NAMALWA (cell line): ENCODE measurements around the gene PALD1.
"Not testable (repeated sequence)": the region's sequence is repeated elsewhere in the genome, so short reads cannot be mapped to it uniquely, and the experiment has no call there.

Source experiments
- DNase-seq: peaks from one replicate; pipeline ENCODE4 v3.0.0-alpha.2; 2015; ENCODE audit warnings: low spot score

PALD1 gene

GRCh38 chr10:70481831-70482530 lies 3.4 kb downstream of the PALD1 start:
- DNase-seq: no peak

- DNase-seq: no peak
These were observed 4.6 kb downstream of the PALD1 start for GRCh38 chr10:70482982-70483760.

- DNase-seq: not testable (repeated sequence)
These were observed 5.3 kb downstream of the PALD1 start for GRCh38 chr10:70483872-70484271.

- no peak for DNase-seq
These were observed 9.3 kb downstream of the PALD1 start for GRCh38 chr10:70487824-70488223.

DNA sequence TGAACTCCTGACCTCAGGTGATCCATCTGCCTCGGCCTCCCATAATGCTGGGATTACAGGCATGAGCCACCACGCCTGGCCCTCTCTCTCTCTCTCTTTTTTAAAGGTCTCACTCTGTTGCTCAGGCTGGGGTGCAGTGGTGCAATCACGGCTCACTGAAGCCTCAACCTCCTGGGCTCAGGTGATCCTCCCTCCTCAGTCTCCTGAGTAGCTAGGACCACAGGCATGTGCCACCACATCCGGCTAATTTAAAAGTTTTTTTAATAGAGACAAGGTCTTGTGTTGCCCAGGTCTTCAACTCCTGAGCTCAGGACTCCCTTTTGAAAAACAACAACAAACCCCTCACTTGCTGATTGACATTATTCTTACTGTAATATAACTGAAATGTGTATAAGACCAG lies 11.6 kb downstream of the PALD1 start:
- DNase-seq: peak; percentile 38

- no peak for DNase-seq
These were observed 13.0 kb downstream of the PALD1 start for GRCh38 chr10:70491614-70492013.

DNA sequence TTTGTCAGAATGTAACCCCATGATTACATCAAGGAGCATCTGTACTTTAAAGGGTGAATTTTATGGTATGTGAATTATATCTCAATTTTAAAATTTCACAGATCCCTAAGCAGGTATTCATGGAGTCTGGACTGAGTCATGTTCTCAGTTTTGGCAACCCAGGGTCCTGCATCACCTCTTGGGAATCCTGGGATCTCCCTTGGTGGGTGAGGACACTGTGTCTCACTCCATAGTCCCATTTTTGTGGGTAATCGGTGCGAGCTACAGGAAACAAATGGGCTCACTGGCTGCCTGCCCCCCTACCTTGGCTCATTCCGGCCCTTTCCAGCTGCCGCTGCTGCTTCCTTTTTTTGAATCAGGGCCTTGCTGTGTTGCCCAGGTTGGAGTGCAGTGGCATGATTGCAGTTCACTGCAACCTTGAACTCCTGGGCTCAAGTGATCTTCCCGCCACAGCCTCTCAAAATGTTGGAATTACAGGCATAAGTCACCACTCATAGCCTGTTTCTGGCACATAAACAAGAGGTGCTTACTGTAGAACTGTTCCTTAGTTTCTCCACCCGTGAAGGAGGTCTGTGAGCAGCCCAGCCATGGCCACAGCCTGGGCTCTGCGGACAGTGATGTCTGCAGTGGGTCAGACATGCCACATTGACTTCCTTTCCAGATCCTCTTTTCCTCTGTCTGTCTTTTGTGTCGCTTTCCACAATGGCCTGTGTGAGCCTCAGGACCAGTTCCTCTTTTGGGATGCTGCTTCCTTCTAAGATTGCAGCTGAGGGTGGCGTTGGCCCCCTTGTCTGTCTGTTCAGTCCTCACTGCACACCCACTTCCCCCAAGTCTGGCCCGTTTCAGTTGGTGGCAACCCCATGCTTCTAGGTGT lies 14.5 kb downstream of the PALD1 start:
- peak; percentile 58 for DNase-seq

GRCh38 chr10:70493660-70494234 lies 15.2 kb downstream of the PALD1 start:
- peak; percentile 70 for DNase-seq

GRCh38 chr10:70494536-70494935 lies 16.0 kb downstream of the PALD1 start:
- DNase-seq: no peak

DNA sequence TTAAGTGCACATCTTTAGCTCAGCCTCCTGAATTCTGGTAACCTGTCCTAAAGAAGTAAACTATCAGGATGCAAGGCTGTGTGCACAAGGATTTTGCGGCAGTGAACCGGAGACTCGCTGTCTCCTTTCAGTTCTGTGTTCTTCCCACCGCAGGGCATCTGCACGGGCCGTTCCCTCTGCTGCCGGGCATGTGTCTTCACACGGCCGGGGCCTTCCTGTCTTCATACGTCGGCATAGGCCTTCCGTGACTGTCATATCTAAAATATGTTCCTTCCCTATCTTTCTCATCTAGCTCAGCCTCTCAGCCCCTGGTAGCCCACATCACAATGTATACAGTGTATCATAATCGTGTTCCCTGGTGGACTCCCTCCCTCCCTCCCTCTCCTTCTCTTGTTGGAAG lies 16.4 kb downstream of the PALD1 start:
- no peak for DNase-seq

DNA sequence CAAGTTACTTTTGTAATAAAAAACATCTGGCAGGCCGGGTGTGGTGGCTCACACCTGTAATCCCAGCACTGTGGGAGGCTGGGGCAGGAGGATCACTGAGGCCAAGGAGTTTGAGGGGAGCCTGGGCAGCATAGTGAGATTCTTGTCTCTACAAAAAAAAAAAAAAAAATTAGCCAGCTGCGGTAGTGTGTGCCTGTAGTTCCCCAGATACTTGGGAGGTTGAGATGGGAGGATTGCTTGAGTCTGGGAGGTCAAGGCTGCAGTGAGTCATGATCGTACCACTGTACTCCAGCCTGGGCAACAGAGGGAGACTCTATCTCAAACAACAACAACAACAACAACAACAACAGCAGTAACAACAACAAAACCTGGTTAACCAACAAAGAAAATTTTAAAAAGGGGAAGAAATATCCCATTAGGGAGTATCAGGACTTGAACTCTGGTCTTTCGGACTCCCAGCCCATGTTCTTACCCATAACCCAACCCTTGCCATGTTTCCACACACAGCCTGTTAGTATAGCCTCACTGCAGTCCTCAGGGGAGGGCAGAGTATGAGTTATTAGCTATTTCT lies 17.2 kb downstream of the PALD1 start:
- no peak for DNase-seq

GRCh38 chr10:70496341-70497119 lies 18.0 kb downstream of the PALD1 start:
- no peak for DNase-seq

DNA sequence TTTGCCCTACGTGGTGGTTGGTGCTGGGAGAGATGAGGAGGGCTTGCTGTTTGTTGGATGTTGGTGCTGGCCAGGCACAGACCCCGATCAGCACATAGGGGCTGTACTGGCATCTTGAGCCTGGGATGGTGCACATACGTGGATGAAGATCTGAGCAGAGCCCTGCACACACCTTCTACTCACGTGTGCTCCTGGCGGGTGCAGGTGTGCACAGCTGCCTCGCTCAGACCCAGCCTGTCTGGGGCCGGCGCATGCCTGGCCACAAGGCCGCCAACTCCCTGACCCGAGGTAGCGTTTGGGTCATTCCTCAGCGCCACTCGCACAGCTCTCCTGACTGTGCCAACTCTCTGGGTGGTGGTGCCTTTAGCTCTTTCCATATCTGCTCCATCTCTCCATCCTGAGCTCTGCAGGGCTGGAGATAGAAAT lies 18.6 kb downstream of the PALD1 start:
- no peak for DNase-seq

DNA sequence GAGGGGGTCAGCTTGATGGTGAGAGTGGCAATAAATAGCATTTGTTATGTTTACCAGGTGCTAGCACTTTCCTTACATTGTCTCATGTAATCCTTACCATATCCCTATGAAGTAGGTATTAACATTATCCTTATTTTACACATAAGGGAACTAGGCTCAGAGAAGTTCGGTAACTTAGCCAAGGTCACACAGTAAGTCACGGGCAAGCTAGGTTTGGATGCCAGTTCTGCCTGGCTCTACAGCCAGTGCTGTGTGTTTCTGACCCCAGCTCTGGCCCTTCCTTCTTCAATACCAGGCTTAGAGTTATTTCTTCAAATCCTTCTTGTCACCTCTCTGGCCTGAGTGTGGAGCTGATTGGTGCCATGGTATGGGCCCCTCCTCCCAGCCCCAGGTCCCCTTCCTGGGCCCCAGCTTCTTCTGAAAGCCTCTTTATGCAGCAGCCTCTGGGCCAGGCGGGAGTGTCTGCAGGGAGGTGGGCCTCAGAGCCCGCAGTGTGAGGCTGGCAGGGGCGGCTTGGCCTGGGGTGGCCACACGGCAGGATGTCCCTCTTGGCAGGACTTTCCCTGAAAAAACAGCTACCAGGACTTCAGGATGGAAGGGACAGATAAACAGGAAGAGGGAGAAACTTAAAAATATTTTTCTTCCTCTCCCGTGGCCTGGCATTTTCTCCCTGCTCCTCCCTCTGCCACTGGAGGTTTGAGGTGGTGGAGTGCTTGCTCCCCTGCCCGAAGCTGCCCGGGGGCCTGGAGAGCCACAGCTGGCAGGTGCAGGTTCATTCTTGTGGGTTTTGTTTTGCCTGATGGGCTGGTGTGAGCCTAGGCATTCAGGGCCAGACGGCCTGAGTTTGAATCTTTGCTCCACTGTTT lies 20.6 kb downstream of the PALD1 start:
- peak; percentile 9 for DNase-seq

GRCh38 chr10:70499836-70500167 lies 21.2 kb downstream of the PALD1 start:
- peak; percentile 37 for DNase-seq

DNA sequence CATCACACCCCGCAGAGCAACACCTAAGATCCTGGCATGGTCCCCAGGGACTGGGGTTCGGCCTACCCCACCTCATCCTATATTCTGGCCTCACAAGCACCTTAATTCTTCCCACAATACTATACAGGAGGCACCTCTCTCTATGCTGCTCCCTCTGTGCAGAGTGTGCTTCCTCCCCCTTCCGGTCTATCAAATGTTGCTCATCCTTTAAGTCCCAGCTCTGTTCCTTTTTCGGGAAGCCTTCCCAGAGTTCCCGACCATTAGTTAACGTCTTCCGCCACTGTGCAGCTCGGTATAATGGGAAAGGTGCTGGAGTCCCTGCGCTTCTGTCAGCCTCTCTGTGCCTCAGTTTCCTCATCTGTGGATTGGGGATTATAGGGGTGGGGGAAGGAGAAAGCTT lies 21.8 kb downstream of the PALD1 start:
- DNase-seq: no peak

- DNase-seq: no peak
These were observed 22.3 kb downstream of the PALD1 start for GRCh38 chr10:70500812-70501301.

DNA sequence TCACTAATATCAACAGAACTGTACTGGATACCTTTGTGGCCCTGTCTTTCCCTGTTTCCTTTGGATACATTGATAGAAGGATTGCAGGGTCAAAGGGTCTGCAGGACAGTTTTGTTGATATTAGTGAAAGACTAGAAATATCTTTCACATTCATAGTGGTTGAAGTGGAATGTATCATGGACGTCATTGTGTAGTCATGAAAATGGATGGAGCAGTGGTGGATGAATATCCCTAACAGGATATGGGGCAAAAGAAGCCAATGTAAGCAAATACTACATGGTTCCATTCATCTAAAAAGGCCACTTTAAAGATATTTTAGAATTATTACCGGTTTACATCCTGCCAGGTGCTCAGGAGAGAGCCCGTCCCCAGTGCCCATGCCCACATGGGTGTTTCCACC lies 23.8 kb downstream of the PALD1 start:
- DNase-seq: no peak

DNA sequence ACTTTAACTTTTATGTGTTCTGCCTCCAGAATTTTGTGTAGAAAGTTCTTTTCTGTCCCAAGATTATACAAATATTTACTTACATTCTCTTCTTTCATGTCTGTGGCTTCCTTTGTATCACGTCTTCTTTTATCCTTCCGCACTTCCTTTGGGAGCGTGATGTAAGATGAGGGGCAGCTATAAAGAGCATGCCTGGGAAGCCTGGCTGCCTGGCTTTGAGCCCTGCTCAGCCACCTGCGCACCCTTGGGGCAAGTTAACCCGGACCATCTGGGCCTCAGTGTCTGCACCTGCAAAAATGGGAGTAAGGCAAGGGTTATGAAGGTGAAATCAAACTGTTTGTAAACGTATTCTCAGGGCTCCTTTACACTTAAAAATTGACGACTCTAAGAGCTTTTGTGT lies 25.2 kb downstream of the PALD1 start:
- peak; percentile 44 for DNase-seq
